ENCODE results near the gene FAM184A. TPM values are rescaled to one million over a fixed set of nuclear protein-coding genes. Genes with fewer than 3 reads are reported as not detected.

FAM184A gene
- total and polyA plus RNA-seq, 2 of the 13 experiments (the other 11 are each of a cell fraction or from before 2014, with no cell fraction given), result 7.0 to 18.0 TPM

DNA sequence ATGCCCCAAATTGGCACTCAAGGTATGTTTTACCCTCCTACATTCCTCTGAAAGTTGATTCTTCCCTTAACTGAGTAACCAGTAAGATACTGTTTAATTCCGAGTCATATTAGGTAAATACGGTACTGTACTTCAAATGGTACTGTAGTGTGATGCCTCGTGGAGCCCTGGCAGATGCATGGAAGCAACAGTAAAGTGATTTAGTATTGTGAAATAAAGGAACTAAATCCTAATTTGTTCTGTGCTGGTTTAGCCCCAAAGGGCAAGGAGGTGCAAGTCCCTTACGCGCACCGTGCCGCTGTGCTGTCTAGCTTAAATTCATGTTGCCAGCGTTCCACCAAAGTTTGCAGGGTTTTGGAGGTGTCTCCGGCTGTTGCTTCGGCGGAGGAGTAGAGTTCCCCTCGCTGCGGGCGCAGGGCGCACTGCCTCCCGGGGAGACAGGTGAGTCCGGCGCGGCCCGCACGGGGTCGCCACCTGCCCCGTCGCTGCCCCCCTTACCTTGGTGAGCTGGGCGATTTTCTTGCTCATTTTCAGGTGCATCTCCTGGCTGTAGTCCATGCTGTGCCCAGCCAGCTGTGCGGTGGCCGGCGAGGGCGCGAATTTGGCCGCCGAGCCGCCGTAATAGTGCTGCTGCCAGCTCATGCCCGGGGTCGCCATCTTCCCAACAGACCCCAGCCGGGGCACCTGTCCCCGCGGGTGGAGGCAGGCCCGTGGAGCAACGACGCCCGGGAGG, 655 bp downstream of the FAM184A start (continued):
- TF ChIP-seq ZNF292 (CRISPR knock-in tag; IDR thresholded peaks at IDR 0.05; ENCODE audit: borderline replicate concordance, low read depth) (peak; percentile 85; the same call in 1 of the 2 replicates), RAD21 (CRISPR knock-in tag; IDR thresholded peaks at IDR 0.05) (peak; percentile 39; the same call in 1 of the 2 replicates), ETV6 (CRISPR knock-in tag; conservative IDR thresholded peaks at IDR 0.05) (no peak), ZNF350 (CRISPR knock-in tag; IDR thresholded peaks at IDR 0.05; ENCODE audit: borderline replicate concordance, low read depth) (peak; percentile 78; the same call in 1 of the 2 replicates), MXI1 (IDR thresholded peaks at IDR 0.05; ENCODE audit: borderline replicate concordance, low read depth, low read length) (peak; percentile 49; the same call in 1 of the 3 replicates), MTA3 (CRISPR knock-in tag; IDR thresholded peaks at IDR 0.05) (no peak), ZNF33B (CRISPR knock-in tag; IDR thresholded peaks at IDR 0.05) (peak; percentile 76; the same call in 1 of the 2 replicates), ZKSCAN5 (CRISPR knock-in tag; IDR thresholded peaks at IDR 0.05) (peak; percentile 56; the same call in 1 of the 2 replicates), ZNF737 (CRISPR knock-in tag; IDR thresholded peaks at IDR 0.05; ENCODE audit: borderline replicate concordance) (no peak), ZNF747 (CRISPR knock-in tag; IDR thresholded peaks at IDR 0.05; ENCODE audit: borderline replicate concordance) (no peak), YY1 (IDR thresholded peaks at IDR 0.05; ENCODE audit: insufficient read depth, insufficient replicate concordance, low read depth, low read length) (peak; percentile 78), ZNF672 (CRISPR knock-in tag; IDR thresholded peaks at IDR 0.05) (0 out of 2 replicates have a peak, but pooled peaks have one; percentile 63), ZNF879 (CRISPR knock-in tag; IDR thresholded peaks at IDR 0.05) (peak; percentile 45; the same call in 1 of the 2 replicates)
- TF ChIP-seq, protein P1, sequence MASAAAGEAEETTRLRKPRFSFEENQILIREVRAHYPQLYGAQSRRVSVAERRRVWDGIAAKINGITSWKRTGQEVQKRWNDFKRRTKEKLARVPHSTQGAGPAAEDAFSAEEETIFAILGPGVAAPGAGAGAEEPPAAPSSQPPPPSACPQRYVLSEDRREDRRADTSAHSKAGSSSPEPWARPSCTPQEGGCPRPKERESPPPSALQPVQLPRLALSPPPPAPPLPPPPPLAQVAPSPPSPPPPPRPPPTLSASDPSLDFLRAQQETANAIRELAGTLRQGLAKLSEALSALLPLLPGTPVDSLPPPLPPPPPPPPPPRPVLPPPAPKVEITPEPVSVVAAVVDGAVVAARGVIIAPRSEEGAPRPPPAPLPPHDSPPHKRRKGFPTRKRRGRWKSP (CRISPR knock-in tag; IDR thresholded peaks at IDR 0.05), result peak; percentile 61; the same call in 1 of the 2 replicates
- TF ChIP-seq, protein P2, sequence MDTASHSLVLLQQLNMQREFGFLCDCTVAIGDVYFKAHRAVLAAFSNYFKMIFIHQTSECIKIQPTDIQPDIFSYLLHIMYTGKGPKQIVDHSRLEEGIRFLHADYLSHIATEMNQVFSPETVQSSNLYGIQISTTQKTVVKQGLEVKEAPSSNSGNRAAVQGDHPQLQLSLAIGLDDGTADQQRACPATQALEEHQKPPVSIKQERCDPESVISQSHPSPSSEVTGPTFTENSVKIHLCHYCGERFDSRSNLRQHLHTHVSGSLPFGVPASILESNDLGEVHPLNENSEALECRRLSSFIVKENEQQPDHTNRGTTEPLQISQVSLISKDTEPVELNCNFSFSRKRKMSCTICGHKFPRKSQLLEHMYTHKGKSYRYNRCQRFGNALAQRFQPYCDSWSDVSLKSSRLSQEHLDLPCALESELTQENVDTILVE (CRISPR knock-in tag; IDR thresholded peaks at IDR 0.05), result no peak
- TF ChIP-seq, protein P3, sequence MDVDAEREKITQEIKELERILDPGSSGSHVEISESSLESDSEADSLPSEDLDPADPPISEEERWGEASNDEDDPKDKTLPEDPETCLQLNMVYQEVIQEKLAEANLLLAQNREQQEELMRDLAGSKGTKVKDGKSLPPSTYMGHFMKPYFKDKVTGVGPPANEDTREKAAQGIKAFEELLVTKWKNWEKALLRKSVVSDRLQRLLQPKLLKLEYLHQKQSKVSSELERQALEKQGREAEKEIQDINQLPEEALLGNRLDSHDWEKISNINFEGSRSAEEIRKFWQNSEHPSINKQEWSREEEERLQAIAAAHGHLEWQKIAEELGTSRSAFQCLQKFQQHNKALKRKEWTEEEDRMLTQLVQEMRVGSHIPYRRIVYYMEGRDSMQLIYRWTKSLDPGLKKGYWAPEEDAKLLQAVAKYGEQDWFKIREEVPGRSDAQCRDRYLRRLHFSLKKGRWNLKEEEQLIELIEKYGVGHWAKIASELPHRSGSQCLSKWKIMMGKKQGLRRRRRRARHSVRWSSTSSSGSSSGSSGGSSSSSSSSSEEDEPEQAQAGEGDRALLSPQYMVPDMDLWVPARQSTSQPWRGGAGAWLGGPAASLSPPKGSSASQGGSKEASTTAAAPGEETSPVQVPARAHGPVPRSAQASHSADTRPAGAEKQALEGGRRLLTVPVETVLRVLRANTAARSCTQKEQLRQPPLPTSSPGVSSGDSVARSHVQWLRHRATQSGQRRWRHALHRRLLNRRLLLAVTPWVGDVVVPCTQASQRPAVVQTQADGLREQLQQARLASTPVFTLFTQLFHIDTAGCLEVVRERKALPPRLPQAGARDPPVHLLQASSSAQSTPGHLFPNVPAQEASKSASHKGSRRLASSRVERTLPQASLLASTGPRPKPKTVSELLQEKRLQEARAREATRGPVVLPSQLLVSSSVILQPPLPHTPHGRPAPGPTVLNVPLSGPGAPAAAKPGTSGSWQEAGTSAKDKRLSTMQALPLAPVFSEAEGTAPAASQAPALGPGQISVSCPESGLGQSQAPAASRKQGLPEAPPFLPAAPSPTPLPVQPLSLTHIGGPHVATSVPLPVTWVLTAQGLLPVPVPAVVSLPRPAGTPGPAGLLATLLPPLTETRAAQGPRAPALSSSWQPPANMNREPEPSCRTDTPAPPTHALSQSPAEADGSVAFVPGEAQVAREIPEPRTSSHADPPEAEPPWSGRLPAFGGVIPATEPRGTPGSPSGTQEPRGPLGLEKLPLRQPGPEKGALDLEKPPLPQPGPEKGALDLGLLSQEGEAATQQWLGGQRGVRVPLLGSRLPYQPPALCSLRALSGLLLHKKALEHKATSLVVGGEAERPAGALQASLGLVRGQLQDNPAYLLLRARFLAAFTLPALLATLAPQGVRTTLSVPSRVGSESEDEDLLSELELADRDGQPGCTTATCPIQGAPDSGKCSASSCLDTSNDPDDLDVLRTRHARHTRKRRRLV (CRISPR knock-in tag; IDR thresholded peaks at IDR 0.05), result peak; percentile 20; the same call in 1 of the 2 replicates
- TF ChIP-seq, protein P4, sequence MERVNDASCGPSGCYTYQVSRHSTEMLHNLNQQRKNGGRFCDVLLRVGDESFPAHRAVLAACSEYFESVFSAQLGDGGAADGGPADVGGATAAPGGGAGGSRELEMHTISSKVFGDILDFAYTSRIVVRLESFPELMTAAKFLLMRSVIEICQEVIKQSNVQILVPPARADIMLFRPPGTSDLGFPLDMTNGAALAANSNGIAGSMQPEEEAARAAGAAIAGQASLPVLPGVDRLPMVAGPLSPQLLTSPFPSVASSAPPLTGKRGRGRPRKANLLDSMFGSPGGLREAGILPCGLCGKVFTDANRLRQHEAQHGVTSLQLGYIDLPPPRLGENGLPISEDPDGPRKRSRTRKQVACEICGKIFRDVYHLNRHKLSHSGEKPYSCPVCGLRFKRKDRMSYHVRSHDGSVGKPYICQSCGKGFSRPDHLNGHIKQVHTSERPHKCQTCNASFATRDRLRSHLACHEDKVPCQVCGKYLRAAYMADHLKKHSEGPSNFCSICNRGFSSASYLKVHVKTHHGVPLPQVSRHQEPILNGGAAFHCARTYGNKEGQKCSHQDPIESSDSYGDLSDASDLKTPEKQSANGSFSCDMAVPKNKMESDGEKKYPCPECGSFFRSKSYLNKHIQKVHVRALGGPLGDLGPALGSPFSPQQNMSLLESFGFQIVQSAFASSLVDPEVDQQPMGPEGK (CRISPR knock-in tag; IDR thresholded peaks at IDR 0.05), result peak; percentile 62
- TF ChIP-seq, protein P5, sequence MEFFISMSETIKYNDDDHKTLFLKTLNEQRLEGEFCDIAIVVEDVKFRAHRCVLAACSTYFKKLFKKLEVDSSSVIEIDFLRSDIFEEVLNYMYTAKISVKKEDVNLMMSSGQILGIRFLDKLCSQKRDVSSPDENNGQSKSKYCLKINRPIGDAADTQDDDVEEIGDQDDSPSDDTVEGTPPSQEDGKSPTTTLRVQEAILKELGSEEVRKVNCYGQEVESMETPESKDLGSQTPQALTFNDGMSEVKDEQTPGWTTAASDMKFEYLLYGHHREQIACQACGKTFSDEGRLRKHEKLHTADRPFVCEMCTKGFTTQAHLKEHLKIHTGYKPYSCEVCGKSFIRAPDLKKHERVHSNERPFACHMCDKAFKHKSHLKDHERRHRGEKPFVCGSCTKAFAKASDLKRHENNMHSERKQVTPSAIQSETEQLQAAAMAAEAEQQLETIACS (CRISPR knock-in tag; IDR thresholded peaks at IDR 0.05), result no peak; the same call in none of the 2 replicates
